ENCODE measurements around the gene RPL41.

Gene RPL41

DNA sequence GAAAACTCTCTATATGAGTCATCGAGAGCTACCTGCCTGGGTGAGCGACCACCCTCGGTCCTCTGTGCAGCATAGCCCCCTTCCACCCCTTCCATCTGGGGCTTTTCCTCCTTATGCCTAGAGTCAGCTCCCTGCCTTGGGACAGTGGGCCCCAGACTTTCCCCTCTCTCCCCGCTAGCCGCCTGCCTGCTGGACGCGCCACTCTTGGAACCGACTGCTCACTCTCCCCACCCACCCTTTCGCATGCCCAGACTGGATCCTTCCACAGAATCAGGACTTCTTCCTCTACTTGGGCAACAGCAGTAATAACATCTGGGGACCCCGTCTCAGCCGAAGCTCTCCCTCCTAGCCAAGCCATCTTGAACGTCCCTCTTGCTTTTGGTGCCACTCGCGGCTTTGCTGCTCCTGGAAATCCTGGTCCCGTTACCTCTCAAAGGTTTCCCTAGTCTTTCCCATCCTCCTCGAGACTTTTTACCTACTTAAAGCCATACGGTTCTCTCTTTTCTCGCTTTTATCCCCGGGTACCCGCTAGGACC lies 12.3 kb downstream of the RPL41 start:
- DNase-seq = peak; percentile 40 to 71

GRCh38 chr12:56129206-56129941 lies 12.9 kb downstream of the RPL41 start:
- peak; percentile 80 to 82 for DNase-seq

DNA sequence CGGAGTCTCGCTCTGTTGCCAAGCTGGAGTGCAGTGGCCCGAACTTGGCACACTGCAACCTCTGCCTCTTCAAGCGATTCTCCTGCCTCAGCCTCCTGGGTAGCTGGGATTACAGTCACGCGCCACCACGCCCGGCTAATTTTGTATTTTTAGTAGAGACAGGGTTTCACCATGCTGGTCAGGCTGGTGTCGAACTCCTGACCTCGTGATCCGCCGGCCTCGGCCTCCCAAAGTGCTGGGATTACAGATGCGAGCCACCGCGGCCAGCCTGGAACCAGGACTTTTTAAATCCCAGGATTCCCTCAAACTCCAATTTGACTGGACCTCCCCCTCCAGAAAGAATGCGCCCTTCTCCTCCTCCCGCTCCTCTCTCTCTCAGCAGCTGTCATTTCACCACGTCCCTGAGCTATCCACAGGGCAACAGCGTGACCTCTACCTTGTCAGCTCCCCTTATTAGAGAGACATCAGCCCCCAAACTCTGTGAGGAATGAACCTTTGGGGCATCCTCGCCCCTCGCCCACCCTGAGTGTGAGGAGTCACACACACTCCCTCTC lies 13.6 kb downstream of the RPL41 start:
- no peak for DNase-seq

DNA sequence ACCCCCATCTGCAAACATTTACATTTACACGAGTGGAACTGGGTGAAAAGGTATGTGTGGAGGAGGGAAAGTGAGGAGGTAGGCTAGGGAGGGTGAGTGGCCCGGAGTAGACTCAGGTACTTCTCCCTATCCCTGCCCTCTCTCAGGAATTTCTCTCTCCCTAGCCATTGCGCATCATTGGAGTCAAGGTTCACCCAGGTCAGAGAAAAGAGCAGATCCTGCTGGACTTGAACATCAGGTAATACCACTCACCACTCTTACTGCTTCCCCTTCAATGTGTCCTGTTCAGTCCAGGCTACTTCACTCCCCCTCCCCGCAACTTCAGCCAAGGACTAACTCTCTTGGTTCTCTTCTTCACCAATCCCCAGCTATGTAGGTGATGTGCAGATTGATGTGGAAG lies 14.4 kb downstream of the RPL41 start:
- DNase-seq = no peak

DNA sequence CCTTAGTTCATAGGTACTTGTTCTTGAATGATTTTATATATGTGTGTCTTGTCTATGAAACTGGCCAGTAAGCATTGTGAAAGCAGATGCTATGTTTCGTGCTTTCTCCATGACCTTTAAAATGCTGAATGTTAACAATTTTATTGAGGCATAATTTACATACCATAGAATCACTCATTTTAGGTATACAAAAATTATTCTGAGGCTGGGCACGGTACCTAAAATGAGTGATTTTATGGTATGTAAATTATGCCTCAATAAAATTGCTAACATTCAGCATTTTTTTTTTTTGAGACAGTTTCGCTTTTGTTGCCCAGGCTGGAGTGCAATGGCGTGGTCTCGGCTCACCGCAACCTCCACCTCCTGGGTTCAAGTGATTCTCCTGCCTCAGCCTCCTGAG lies 18.5 kb downstream of the RPL41 start:
- DNase-seq = no peak

- no peak for DNase-seq
Measured at GRCh38 chr12:56137853-56138571, 21.6 kb downstream of the RPL41 start.

- DNase-seq = no peak
Measured at GRCh38 chr12:56141946-56142784, 25.7 kb downstream of the RPL41 start.

- no peak for DNase-seq
Measured at GRCh38 chr12:56143217-56143616, 26.8 kb downstream of the RPL41 start.

- DNase-seq = no peak
Measured at GRCh38 chr12:56143870-56144269, 27.4 kb downstream of the RPL41 start.

DNA sequence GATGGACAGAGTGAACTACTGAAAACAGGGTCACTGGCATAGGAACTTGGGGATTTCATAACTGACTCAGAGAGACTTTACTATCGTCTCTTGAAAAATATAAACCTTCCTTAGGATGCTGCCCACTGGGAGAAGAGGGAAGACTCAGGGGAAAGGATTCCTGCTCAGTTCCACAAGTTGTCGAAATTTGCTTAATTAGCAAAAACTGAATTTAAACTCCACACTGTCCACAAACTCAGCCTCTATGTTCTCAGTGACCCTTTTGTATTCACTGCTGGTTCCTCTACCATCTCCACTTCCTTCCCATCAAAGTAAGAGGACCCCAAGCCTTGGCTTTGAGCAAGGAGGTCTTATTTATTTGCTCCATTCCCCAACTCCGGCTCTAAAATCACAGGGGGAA lies 28.8 kb downstream of the RPL41 start:
- DNase-seq = no peak

- no peak for DNase-seq
Measured at GRCh38 chr12:56146492-56147460, 30.3 kb downstream of the RPL41 start.

- no peak for DNase-seq
Measured at GRCh38 chr12:56150563-56150962, 34.1 kb downstream of the RPL41 start.

DNA sequence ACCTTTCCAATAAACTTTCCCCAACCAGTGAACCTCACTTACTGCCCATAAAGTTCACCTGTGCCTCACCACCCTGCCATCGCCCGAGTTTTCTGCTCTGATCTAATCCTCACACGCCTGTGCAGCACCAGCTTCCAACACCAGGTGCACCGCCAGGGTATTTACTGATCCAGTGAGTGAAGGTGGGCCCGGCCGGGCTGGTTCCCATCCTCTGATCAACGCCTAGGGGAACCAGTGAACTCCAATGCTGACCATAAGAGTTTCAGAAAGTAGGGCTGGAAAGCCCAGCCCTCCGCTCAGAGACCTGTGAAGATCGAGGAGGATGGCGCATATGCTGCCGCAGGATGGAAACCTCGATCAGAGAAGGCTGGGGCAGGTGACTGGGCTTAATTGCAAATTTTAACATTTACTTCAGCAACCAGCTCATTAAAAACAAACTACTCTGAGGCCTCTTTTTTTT lies 35.3 kb downstream of the RPL41 start:
- peak; percentile 52 to 62 for DNase-seq

- peak; percentile 88 to 94 for DNase-seq
Measured at GRCh38 chr12:56152132-56152755, 35.8 kb downstream of the RPL41 start, which contains the start of gene MYL6B. MYL6B (plus strand) TSS chr12:56152587; CDS start chr12:56153919, 1,332 bp downstream.

DNA sequence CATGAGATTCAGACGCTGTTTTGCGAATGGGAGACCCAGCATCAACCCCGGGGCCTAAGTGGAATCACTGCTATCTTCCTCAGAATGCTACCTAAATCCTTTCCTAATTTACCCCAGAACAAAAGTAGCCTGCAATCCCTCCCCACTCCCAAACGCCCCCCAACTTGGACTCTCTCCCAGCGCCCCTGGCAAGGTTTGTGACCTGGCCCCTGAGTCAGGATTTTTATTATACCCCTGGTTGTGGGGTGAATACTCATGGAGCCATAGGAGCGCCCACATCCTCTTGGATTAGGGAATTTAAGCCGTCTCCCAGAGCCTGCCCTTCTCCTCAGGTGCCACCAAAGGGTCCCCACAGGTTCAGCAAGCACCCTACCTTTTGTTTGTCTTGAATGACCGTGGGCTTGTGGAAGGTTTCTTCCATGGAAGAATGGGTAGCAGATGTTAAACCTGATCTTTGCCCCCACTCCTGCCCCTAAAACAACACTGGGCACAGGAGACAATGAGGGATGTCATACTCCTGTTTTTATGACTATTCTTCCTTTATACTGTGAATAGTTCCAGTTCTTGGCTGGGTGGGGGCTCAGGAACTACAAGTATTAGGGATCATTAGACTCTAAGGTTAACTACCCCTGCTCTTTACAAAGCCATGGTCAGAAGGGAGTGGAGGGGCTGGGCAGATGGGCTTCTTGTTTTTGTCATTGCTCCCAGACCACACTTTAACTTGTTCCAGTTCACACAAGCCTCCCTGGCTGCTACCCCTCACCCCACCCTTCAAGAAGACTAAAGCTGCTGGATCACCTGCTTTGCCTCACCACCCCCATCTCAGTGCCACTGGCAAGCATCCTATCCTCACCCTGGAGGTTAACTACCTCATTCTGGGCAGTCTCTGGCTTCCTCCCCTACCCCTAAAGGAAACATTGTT lies 36.6 kb downstream of the RPL41 start:
- DNase-seq = no peak

DNA sequence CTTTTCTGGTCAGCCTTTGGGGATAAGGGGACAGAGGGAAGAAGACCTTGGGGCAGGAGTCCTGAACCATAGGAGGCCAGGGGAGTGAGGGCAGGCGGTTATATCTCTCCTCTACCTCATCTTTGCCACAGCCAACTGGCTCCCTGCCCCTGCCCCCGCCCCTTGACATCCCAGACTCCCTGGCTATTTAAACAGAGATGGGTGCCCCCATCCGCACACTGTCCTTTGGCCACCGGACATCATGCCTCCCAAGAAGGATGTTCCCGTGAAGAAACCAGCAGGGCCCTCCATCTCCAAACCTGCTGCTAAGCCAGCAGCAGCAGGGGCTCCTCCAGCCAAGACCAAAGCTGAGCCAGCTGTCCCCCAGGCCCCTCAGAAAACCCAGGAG lies 37.2 kb downstream of the RPL41 start:
- DNase-seq = no peak

GRCh38 chr12:56154246-56154771 lies 37.9 kb downstream of the RPL41 start:
- no peak for DNase-seq

GRCh38 chr12:56154818-56155217 lies 38.4 kb downstream of the RPL41 start:
- DNase-seq = no peak

- DNase-seq = no peak
Measured at GRCh38 chr12:56155256-56155845, 38.9 kb downstream of the RPL41 start.

Data from Kasumi-1 (cell line).